AG04450 (cell line): ENCODE results near the gene RMRP. TPM values are rescaled to one million over a fixed set of nuclear protein-coding genes. Genes with fewer than 3 reads are reported as not detected.
"Not testable (repeated sequence)": the region's sequence is repeated elsewhere in the genome, so short reads cannot be mapped to it uniquely, and the experiment has no call there.

Experiments used
- CTCF ChIA-PET: fragments of 300-600, 350-600 bp; formaldehyde crosslinking; extraction: SDS; loops from one replicate; lab custom pipeline; 2022; ENCODE audit warnings: antibody characterized with exemption, inconsistent platforms; lab: Charles Lee
- POLR2A ChIA-PET: fragments of 350-600 bp; formaldehyde crosslinking; extraction: SDS; loops from one replicate; lab custom pipeline; 2021; ENCODE audit warnings: antibody characterized with exemption, inconsistent platforms; lab: Yijun Ruan, JAX
- DNase-seq: peaks from one replicate; pipeline ENCODE4 v3.0.0-alpha.2; 2011; ENCODE audit warnings: low read depth, low spot score
- H3K27ac ChIP-seq: one replicate; pipeline ENCODE4 v1.5.1; 2012; ENCODE audit warnings: low read depth, low read length, control low read depth
- H3K27me3 ChIP-seq: one replicate; pipeline ENCODE4 v1.6.0; 2012; ENCODE audit warnings: low read length; ENCODE audit not compliant: control insufficient read depth, insufficient read depth
- H3K4me3 ChIP-seq: 2 replicates; pipeline ENCODE4 v1.5.1; 2011; ENCODE audit warnings: mild to moderate bottlenecking, low read depth, low read length, control low read depth
- H3K9me3 ChIP-seq: 2 replicates; pipeline ENCODE4 v1.5.1; 2012; ENCODE audit warnings: low read length; ENCODE audit not compliant: control insufficient read depth, insufficient read depth
- CTCF ChIP-seq: IDR thresholded peaks from 2 replicates; pipeline ENCODE4 v1.5.1; 2011; ENCODE audit warnings: low read depth, low read length, control low read depth, inconsistent platforms
- polyA plus RNA-seq: library from polyadenylated mRNA; depleted of rRNA; stranded (reverse); fragments of >200 nt; gene quantifications from 2 replicates; pipeline ENCODE4 v1.2.3, GENCODE V29; 2011

Gene RMRP
- polyA plus RNA-seq, 1 experiment = 173 TPM

GRCh38 chr9:35646533-35647265, 11.1 kb downstream of the RMRP start:
- peak; percentile 89 for TF ChIP-seq CTCF
- H3K27me3 ChIP-seq = no peaks in the 10 kb centered on the region
- peak overlapping the region; percentile 11 for H3K27ac ChIP-seq
- CTCF ChIA-PET = interaction anchor here (0.5 to 4.7 kb wide), 24 partner anchors 9 to 307 kb away, joined by 3 to 18 read pairs (median 4); partner anchors contain the start of genes ARHGEF39, CCDC107, RMRP and TESK1
- H3K4me3 ChIP-seq = peak overlapping the region; percentile 73
- POLR2A ChIA-PET = interaction anchor here (0.6 to 1.7 kb wide), 6 partner anchors 11 to 82 kb away, joined by 3 to 11 read pairs (median 4); partner anchors contain the start of genes CCDC107 and RMRP
- no peaks in the 10 kb centered on the region; the same call in 1 of the 2 replicates for H3K9me3 ChIP-seq
- DNase-seq = peak; percentile 66

- Histone ChIP-seq H3K9me3 (no peaks in the 10 kb centered on the region; the same call in 1 of the 2 replicates), H3K27ac (peak overlapping the region; percentile 11), H3K27me3 (no peaks in the 10 kb centered on the region), H3K4me3 (peak overlapping the region; percentile 73)
- POLR2A ChIA-PET = interaction anchor here (0.6 to 1.5 kb wide), 4 partner anchors 12 to 25 kb away, joined by 3 to 5 read pairs (median 4); partner anchors contain the start of genes CCDC107 and RMRP
- TF ChIP-seq CTCF = peak; percentile 27; the same call in 1 of the 2 replicates
- CTCF ChIA-PET = interaction anchor here (1.0 to 4.7 kb wide), 10 partner anchors 10 to 165 kb away, joined by 3 to 18 read pairs (median 8); partner anchors contain the start of genes ARHGEF39, CCDC107, RMRP and TESK1
- no peak for DNase-seq
Measured at GRCh38 chr9:35646153-35646532, 11.7 kb downstream of the RMRP start.

- H3K27me3 ChIP-seq, H3K27ac ChIP-seq, H3K9me3 ChIP-seq, DNase-seq: not testable (repeated sequence)
- ChIA-PET POLR2A (interaction anchor here (0.6 to 1.5 kb wide), 3 partner anchors 12 to 21 kb away, joined by 4 to 5 read pairs (median 4); partner anchors contain the start of genes CCDC107 and RMRP), CTCF (interaction anchor here (0.6 to 4.7 kb wide), 6 partner anchors 10 to 405 kb away, joined by 4 to 18 read pairs (median 12); partner anchors contain the start of genes CCDC107, RMRP and TESK1)
- peak overlapping the region; percentile 73 for H3K4me3 ChIP-seq
Measured at GRCh38 chr9:35645736-35646135, 12.1 kb downstream of the RMRP start.

- Histone ChIP-seq H3K4me3 (no peak overlapping the region), H3K27me3 (no peaks in the 10 kb centered on the region), H3K27ac (no peak overlapping the region), H3K9me3 (no peaks in the 10 kb centered on the region)
- no peak for DNase-seq
- CTCF ChIA-PET = no interaction called here
- POLR2A ChIA-PET = no interaction called here
- TF ChIP-seq CTCF = no peak
Measured at GRCh38 chr9:35643046-35643445, 14.8 kb downstream of the RMRP start.

GRCh38 chr9:35641478-35641877, 16.3 kb downstream of the RMRP start:
- H3K9me3 ChIP-seq, CTCF ChIA-PET, POLR2A ChIA-PET, DNase-seq, H3K4me3 ChIP-seq, H3K27me3 ChIP-seq, H3K27ac ChIP-seq: not testable (repeated sequence)

- H3K9me3 ChIP-seq, DNase-seq, CTCF ChIA-PET: not testable (repeated sequence)
Measured at GRCh38 chr9:35640431-35640830, 17.4 kb downstream of the RMRP start.

More at GRCh38 chr9:35640431-35640830, 17.4 kb downstream of the RMRP start:
- POLR2A ChIA-PET, H3K4me3 ChIP-seq, H3K27ac ChIP-seq, H3K27me3 ChIP-seq: not testable (repeated sequence)
